ENCODE measurements around the gene TFEB. TPM values are rescaled to one million over a fixed set of nuclear protein-coding genes. Genes with fewer than 3 reads are reported as not detected.

Gene TFEB
- total and polyA plus RNA-seq, 2 of the 8 experiments (the other 6 are each of a cell fraction or from before 2014, with no cell fraction given) = 2.3 to 6.7 TPM

DNA sequence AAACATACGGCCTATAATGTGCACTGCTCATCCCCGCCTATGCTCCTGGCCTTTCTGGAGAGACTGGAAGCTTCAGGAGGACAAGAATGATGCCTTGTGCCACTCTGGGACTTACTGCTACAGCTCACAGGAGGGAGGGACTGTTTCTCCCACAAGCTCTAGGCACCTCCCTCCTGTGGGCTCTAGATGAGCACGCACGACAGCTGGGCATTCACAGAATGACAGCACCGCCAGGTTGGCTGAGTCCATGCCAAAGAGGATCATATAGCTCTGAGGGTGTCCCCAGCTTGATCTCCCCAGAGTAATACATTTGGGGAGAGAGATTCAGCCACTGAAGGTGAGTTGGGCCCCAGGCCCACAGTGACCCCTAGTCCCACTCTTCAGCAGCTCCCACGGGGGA lies 21.9 kb upstream of the TFEB start:
- no peak overlapping the region for H2BK15ac ChIP-seq (ENCODE audit: low read length)
- H3K14ac ChIP-seq (ENCODE audit: insufficient read length) = no peak overlapping the region
- no peak overlapping the region for H3K9ac ChIP-seq (replicated peaks in 1 of 4; ENCODE audit: extremely low read depth in 1 of 4, low read depth in 3 of 4, low read length in 3 of 4)
- no peak overlapping the region for H4K8ac ChIP-seq (ENCODE audit: extremely low read depth, insufficient read depth, low read length)
- WGBS, 2 experiments (ENCODE audit: extremely low coverage in 1 of 2, insufficient coverage in 1 of 2, insufficient read length in 1 of 2, insufficient replicate concordance in 2 of 2, low coverage in 1 of 2, low lambda C conversion rate in 2 of 2, missing lambda C conversion rate in 1 of 2) = 98% methylated on average over 6 of the region's 6 CpGs; no CpG with 5 or more reads in 1 of the 2 experiments
- no peaks in the 10 kb centered on the region for H3K9me3 ChIP-seq (ENCODE audit: insufficient read depth in 2 of 2, low read depth in 1 of 2, low read length in 1 of 2)
- no peaks in the 10 kb centered on the region for H4K20me1 ChIP-seq (replicated peaks in 1 of 2; ENCODE audit: control insufficient read depth in 1 of 2, insufficient read depth in 2 of 2, low read length in 2 of 2)
- no peak overlapping the region for H3K27ac ChIP-seq (ENCODE audit: low read depth, low read length)
- peaks cover 0 to 3% (median 0%) of the 10 kb centered on the region in 4 experiments; a peak in 2 of 7 replicates for H3K4me1 ChIP-seq (replicated peaks in 1 of 4; ENCODE audit: control insufficient read depth in 3 of 4, insufficient read depth in 4 of 4, low read length in 3 of 4)
- no peak for FAIRE-seq
- H2BK120ac ChIP-seq (replicated peaks; ENCODE audit: low read depth, low read length) = no peak overlapping the region
- no peaks in the 10 kb centered on the region for H3K36me3 ChIP-seq (ENCODE audit: control insufficient read depth in 2 of 4, insufficient read depth in 4 of 4, low read length in 3 of 4)
- no peak overlapping the region for H2BK5ac ChIP-seq (ENCODE audit: low read depth, low read length)
- H4K91ac ChIP-seq (replicated peaks; ENCODE audit: insufficient read length, low read length) = no peak overlapping the region
- ChIA-PET CTCF (ENCODE audit: partially characterized antibody) (interaction anchor here (0.8 to 2.0 kb wide), 4 partner anchors 10 to 155 kb away, joined by 3 to 5 read pairs (median 3); partner anchors contain the start of gene PGC), POLR2A (ENCODE audit: partially characterized antibody) (interaction anchor here (0.8 kb wide), 1 partner anchor 10 kb away, joined by 3 read pairs; no protein-coding TSS in a partner anchor)
- H3K56ac ChIP-seq (replicated peaks; ENCODE audit: insufficient read length, low read depth, low read length) = no peak overlapping the region
- no peak overlapping the region for H3K4ac ChIP-seq (replicated peaks; ENCODE audit: insufficient read length, low read depth, low read length)
- H3K4me2 ChIP-seq (ENCODE audit: insufficient read depth in 1 of 2, low read depth in 2 of 2, low read length in 2 of 2) = no peak overlapping the region
- H3K27me3 ChIP-seq (replicated peaks in 1 of 4; ENCODE audit: control insufficient read depth in 3 of 4, extremely low read depth in 1 of 4, insufficient read depth in 3 of 4, low read length in 3 of 4) = no peaks in the 10 kb centered on the region; a peak in 1 of 7 replicates
- no peak overlapping the region for H3K4me3 ChIP-seq (ENCODE audit: extremely low read depth in 1 of 4, insufficient read depth in 2 of 4, low read depth in 3 of 4, low read length in 4 of 4)
- H3K23ac ChIP-seq (ENCODE audit: insufficient read length) = no peak overlapping the region
- H3K79me1 ChIP-seq (ENCODE audit: low read depth, low read length) = no peaks in the 10 kb centered on the region
- H3K23me2 ChIP-seq (ENCODE audit: low read depth, low read length) = no peaks in the 10 kb centered on the region
- H2AFZ ChIP-seq (ENCODE audit: low read length) = no peak overlapping the region
- DNase-seq (ENCODE audit: low read depth in 1 of 2, low spot score in 2 of 2) = no peak
- H3K18ac ChIP-seq (ENCODE audit: extremely low read depth, low read length) = no peak overlapping the region
- no peak overlapping the region for H2BK20ac ChIP-seq (ENCODE audit: low read length)
- no peaks in the 10 kb centered on the region for H3K79me2 ChIP-seq (ENCODE audit: control insufficient read depth in 1 of 2, insufficient read depth in 2 of 2, low read length in 2 of 2)
- no peak overlapping the region for H4K5ac ChIP-seq (ENCODE audit: insufficient read length, low read depth, low read length)
- H2BK12ac ChIP-seq (ENCODE audit: low read depth, low read length) = no peak overlapping the region
- H2AK5ac ChIP-seq (ENCODE audit: low read depth, low read length) = no peak overlapping the region
- no peak for TF ChIP-seq RXRA (IDR thresholded peaks at IDR 0.05; ENCODE audit: insufficient read depth, low read depth, low read length)
- TF ChIP-seq, protein P1, sequence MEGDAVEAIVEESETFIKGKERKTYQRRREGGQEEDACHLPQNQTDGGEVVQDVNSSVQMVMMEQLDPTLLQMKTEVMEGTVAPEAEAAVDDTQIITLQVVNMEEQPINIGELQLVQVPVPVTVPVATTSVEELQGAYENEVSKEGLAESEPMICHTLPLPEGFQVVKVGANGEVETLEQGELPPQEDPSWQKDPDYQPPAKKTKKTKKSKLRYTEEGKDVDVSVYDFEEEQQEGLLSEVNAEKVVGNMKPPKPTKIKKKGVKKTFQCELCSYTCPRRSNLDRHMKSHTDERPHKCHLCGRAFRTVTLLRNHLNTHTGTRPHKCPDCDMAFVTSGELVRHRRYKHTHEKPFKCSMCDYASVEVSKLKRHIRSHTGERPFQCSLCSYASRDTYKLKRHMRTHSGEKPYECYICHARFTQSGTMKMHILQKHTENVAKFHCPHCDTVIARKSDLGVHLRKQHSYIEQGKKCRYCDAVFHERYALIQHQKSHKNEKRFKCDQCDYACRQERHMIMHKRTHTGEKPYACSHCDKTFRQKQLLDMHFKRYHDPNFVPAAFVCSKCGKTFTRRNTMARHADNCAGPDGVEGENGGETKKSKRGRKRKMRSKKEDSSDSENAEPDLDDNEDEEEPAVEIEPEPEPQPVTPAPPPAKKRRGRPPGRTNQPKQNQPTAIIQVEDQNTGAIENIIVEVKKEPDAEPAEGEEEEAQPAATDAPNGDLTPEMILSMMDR (IDR thresholded peaks at IDR 0.05; ENCODE audit: control extremely low read depth in 1 of 3, insufficient read depth in 1 of 3, low read depth in 1 of 3, low read length in 3 of 3) = no peak
- no peak for TF ChIP-seq NRF1 (IDR thresholded peaks at IDR 0.05; ENCODE audit: low read depth, low read length)
- no peak for TF ChIP-seq SUZ12 (IDR thresholded peaks at IDR 0.05; ENCODE audit: low read length)
- no peak for TF ChIP-seq CHD2 (IDR thresholded peaks at IDR 0.05; ENCODE audit: low read length)
- TF ChIP-seq TCF12 (IDR thresholded peaks at IDR 0.05; ENCODE audit: low read depth, low read length) = no peak
